H9 (cell line): ENCODE measurements around the gene LARP6. TPM values are rescaled to one million over a fixed set of nuclear protein-coding genes. Genes with fewer than 3 reads are reported as not detected.

Experiments
- DNase-seq: peaks from one replicate; pipeline ENCODE4 v3.0.0-alpha.2; 2017
- H2AFZ ChIP-seq: one replicate; pipeline ENCODE4 v1.6.1; 2013; ENCODE audit warnings: mild to moderate bottlenecking, low read length, control low read depth, moderate library complexity
- H2AK5ac ChIP-seq: 2 replicates; pipeline ENCODE4 v1.6.1; 2013; ENCODE audit warnings: low read length, control low read depth, mixed read lengths; ENCODE audit not compliant: insufficient read length
- H2BK120ac ChIP-seq: one replicate; pipeline ENCODE4 v1.6.1; 2013; ENCODE audit warnings: low read depth, mild to moderate bottlenecking, low read length, control low read depth, inconsistent platforms; ENCODE audit not compliant: poor library complexity, severe bottlenecking
- H2BK12ac ChIP-seq: 2 replicates; pipeline ENCODE4 v1.6.1; 2013; ENCODE audit warnings: low read length, control low read depth, mixed read lengths, low read depth; ENCODE audit not compliant: insufficient read length
- H2BK15ac ChIP-seq: 2 replicates; pipeline ENCODE4 v1.6.1; 2013; ENCODE audit warnings: low read depth, low read length, control low read depth
- H2BK20ac ChIP-seq: one replicate; pipeline ENCODE4 v1.6.1; 2013; ENCODE audit warnings: low read depth, mild to moderate bottlenecking, low read length, control low read depth, inconsistent platforms; ENCODE audit not compliant: poor library complexity, severe bottlenecking
- H2BK5ac ChIP-seq: 2 replicates; pipeline ENCODE4 v1.6.1; 2013; ENCODE audit warnings: low read length, control low read depth, mixed read lengths; ENCODE audit not compliant: insufficient read length
- H3K14ac ChIP-seq: 2 replicates; pipeline ENCODE4 v1.6.1; 2013; ENCODE audit warnings: low read length, control low read depth; ENCODE audit not compliant: insufficient read depth
- H3K18ac ChIP-seq: 2 replicates; pipeline ENCODE4 v1.6.1; 2013; ENCODE audit warnings: low read depth, mild to moderate bottlenecking, mixed read lengths, low read length, control low read depth; ENCODE audit not compliant: insufficient read length
- H3K23ac ChIP-seq: 2 replicates; pipeline ENCODE4 v1.6.1; 2013; ENCODE audit warnings: low read length, control low read depth, mixed read lengths, low read depth; ENCODE audit not compliant: insufficient read length
- H3K23me2 ChIP-seq: 2 replicates; pipeline ENCODE4 v1.6.1; 2013; ENCODE audit warnings: low read depth, mild to moderate bottlenecking, mixed read lengths, low read length, control low read depth; ENCODE audit not compliant: insufficient read length, poor library complexity, severe bottlenecking
- H3K27ac ChIP-seq: 2 replicates; pipeline ENCODE4 v1.5.1; 2013; ENCODE audit warnings: low read length, control low read depth, mixed read lengths, low read depth; ENCODE audit not compliant: insufficient read length
- H3K27me3 ChIP-seq: 2 replicates; pipeline ENCODE4 v1.6.1; 2013; ENCODE audit warnings: low read length, control low read depth, inconsistent platforms; ENCODE audit not compliant: insufficient read depth
- H3K4ac ChIP-seq: 2 replicates; pipeline ENCODE4 v1.6.1; 2013; ENCODE audit warnings: low read depth, mild to moderate bottlenecking, control low read depth, inconsistent platforms, low read length, moderate library complexity
- H3K4me1 ChIP-seq: 2 replicates; pipeline ENCODE4 v1.6.1; 2013; ENCODE audit warnings: low read length, control low read depth, inconsistent platforms; ENCODE audit not compliant: insufficient read depth
- H3K4me2 ChIP-seq: 2 replicates; pipeline ENCODE4 v1.6.1; 2013; ENCODE audit warnings: low read length, control low read depth, mixed read lengths; ENCODE audit not compliant: insufficient read length, insufficient read depth
- H3K56ac ChIP-seq: 2 replicates; pipeline ENCODE4 v1.6.1; 2013; ENCODE audit warnings: low read depth, mild to moderate bottlenecking, mixed read lengths, low read length, control low read depth; ENCODE audit not compliant: insufficient read length
- H3K79me1 ChIP-seq: 2 replicates; pipeline ENCODE4 v1.6.1; 2013; ENCODE audit warnings: low read depth, mild to moderate bottlenecking, moderate library complexity, low read length, control low read depth, inconsistent platforms; ENCODE audit not compliant: insufficient read depth, poor library complexity, severe bottlenecking
- H3K79me2 ChIP-seq: 2 replicates; pipeline ENCODE4 v1.6.1; 2013; ENCODE audit warnings: low read length, control low read depth, inconsistent platforms; ENCODE audit not compliant: insufficient read depth
- H3K9ac ChIP-seq: 2 replicates; pipeline ENCODE4 v1.6.1; 2013; ENCODE audit warnings: low read length, control low read depth, mixed read lengths; ENCODE audit not compliant: insufficient read length; ENCODE audit errors: extremely low read depth
- H3K9me3 ChIP-seq: one replicate; pipeline ENCODE4 v1.6.1; 2013; ENCODE audit warnings: low read depth, low read length, inconsistent platforms; ENCODE audit not compliant: control insufficient read depth
- H3T11ph ChIP-seq: one replicate; pipeline ENCODE4 v1.6.1; 2013; ENCODE audit warnings: mild to moderate bottlenecking, low read length, control low read depth, inconsistent platforms
- H4K20me1 ChIP-seq: one replicate; pipeline ENCODE4 v1.6.1; 2013; ENCODE audit not compliant: control insufficient read depth, insufficient read length, insufficient read depth
- H4K5ac ChIP-seq: 2 replicates; pipeline ENCODE4 v1.6.1; 2013; ENCODE audit warnings: low read depth, mild to moderate bottlenecking, mixed read lengths, low read length, control low read depth; ENCODE audit not compliant: insufficient read length
- H4K8ac ChIP-seq: replicated peaks from 2 replicates; pipeline ENCODE4 v1.6.1; 2013; ENCODE audit warnings: low read length, control low read depth, mixed read lengths, low read depth; ENCODE audit not compliant: insufficient read length
- H4K91ac ChIP-seq: 2 replicates; pipeline ENCODE4 v1.6.1; 2013; ENCODE audit warnings: low read depth, mild to moderate bottlenecking, moderate library complexity, mixed read lengths, low read length, control low read depth; ENCODE audit not compliant: insufficient read length
- H3K27ac Mint-ChIP-seq, 3 experiments: 2 replicates in 2 of 3; 3 replicates in 1 of 3; pipeline ENCODE4 v1.8.0; 2020 to 2021; ENCODE audit warnings: mixed read lengths in 3 of 3, mild to moderate bottlenecking in 1 of 3, moderate library complexity in 1 of 3
- H3K27me3 Mint-ChIP-seq: 2 replicates; pipeline ENCODE4 v1.8.0; 2021; ENCODE audit warnings: low read depth, mild to moderate bottlenecking, moderate library complexity, mixed read lengths
- H3K36me3 Mint-ChIP-seq, 3 experiments: 2 replicates in 2 of 3; 3 replicates in 1 of 3; pipeline ENCODE4 v1.8.0; 2020 to 2021; ENCODE audit warnings: low read depth in 3 of 3, mixed read lengths in 3 of 3; ENCODE audit not compliant: insufficient read depth in 1 of 3
- H3K4me1 Mint-ChIP-seq, 2 experiments: 2 replicates each; pipeline ENCODE4 v1.8.0; 2020; ENCODE audit warnings: mixed read lengths in 2 of 2
- H3K4me3 Mint-ChIP-seq, 2 experiments: 2 replicates in 1 of 2; 3 replicates in 1 of 2; pipeline ENCODE4 v1.8.0; 2020 to 2021; ENCODE audit warnings: mild to moderate bottlenecking in 2 of 2, mixed read lengths in 2 of 2, moderate library complexity in 1 of 2
- H3K9me3 Mint-ChIP-seq, 2 experiments: 2 replicates in 1 of 2; 3 replicates in 1 of 2; pipeline ENCODE4 v1.8.0; 2020; ENCODE audit warnings: mild to moderate bottlenecking in 2 of 2, mixed read lengths in 2 of 2, moderate library complexity in 1 of 2
- CTCF ChIP-seq: fragments of 200-600 bp; sonication (generic); conservative IDR thresholded peaks from 3 replicates; pipeline ENCODE4 v1.8.0; 2021; ENCODE audit warnings: antibody characterized with exemption, mild to moderate bottlenecking
- total RNA-seq: library from RNA; stranded (reverse); gene quantifications from 2 replicates; pipeline ENCODE4 v1.2.1, GENCODE V29; 2021

LARP6 gene
- total RNA-seq, 1 experiment from 2014 or later = 18.9 TPM

- no peak overlapping the region for H3K56ac ChIP-seq
- no peaks in the 10 kb centered on the region for H3K79me2 ChIP-seq
- Mint-ChIP-seq H3K27me3 (peaks cover 1% of the 10 kb centered on the region; the same call in 1 of the 2 replicates), H3K27ac (no peak overlapping the region), H3K9me3 (peaks cover 17 to 20% of the 10 kb centered on the region in 2 experiments), H3K4me1 (no peaks in the 10 kb centered on the region), H3K4me3 (no peak overlapping the region), H3K36me3 (peaks cover 2 to 16% (median 12%) of the 10 kb centered on the region in 3 experiments; a peak in 5 of 7 replicates)
- no peak overlapping the region for H3K27ac ChIP-seq
- no peak for DNase-seq
- no peak overlapping the region for H4K5ac ChIP-seq
- no peaks in the 10 kb centered on the region for H3K27me3 ChIP-seq
- no peak for TF ChIP-seq CTCF
- no peak overlapping the region for H2BK15ac ChIP-seq
- no peaks in the 10 kb centered on the region for H3K4me1 ChIP-seq
- no peak overlapping the region for H3K23ac ChIP-seq
- H3K4me2 ChIP-seq = no peak overlapping the region
- H3T11ph ChIP-seq = no peak overlapping the region
- H3K18ac ChIP-seq = no peak overlapping the region
- H2BK5ac ChIP-seq = no peak overlapping the region
- no peak overlapping the region for H2BK120ac ChIP-seq
- H2BK20ac ChIP-seq = no peak overlapping the region
- no peak overlapping the region for H4K8ac ChIP-seq
- H3K23me2 ChIP-seq = no peaks in the 10 kb centered on the region
- no peak overlapping the region for H3K9ac ChIP-seq
- no peak overlapping the region for H2BK12ac ChIP-seq
- no peaks in the 10 kb centered on the region for H3K79me1 ChIP-seq
- no peaks in the 10 kb centered on the region for H3K9me3 ChIP-seq
- H4K91ac ChIP-seq = no peak overlapping the region
- H2AK5ac ChIP-seq = no peak overlapping the region
- no peak overlapping the region for H3K14ac ChIP-seq
- H3K4ac ChIP-seq = no peak overlapping the region
- no peaks in the 10 kb centered on the region for H4K20me1 ChIP-seq
- H2AFZ ChIP-seq = no peak overlapping the region
These were observed 16.1 kb upstream of the LARP6 start for GRCh38 chr15:70870051-70870450.
